Adipocyte (in vitro differentiated cells): ENCODE measurements around the gene CENPM.

Experiments
- DNase-seq: peaks from one replicate; pipeline ENCODE4 v3.0.0-alpha.2; 2015; ENCODE audit warnings: low read depth
- H3K27me3 ChIP-seq: replicated peaks from 2 replicates; pipeline ENCODE4 v1.7.0; 2013; ENCODE audit warnings: mild to moderate bottlenecking, low read length, moderate library complexity; ENCODE audit not compliant: control insufficient read depth, insufficient read depth
- H3K36me3 ChIP-seq: 2 replicates; pipeline ENCODE4 v1.7.0; 2013; ENCODE audit warnings: low read length, mild to moderate bottlenecking, moderate library complexity; ENCODE audit not compliant: control insufficient read depth, insufficient read depth, severe bottlenecking
- H3K4me1 ChIP-seq: 2 replicates; pipeline ENCODE4 v1.7.0; 2013; ENCODE audit warnings: mild to moderate bottlenecking, low read length, moderate library complexity; ENCODE audit not compliant: control insufficient read depth, insufficient read depth
- H3K4me3 ChIP-seq: 2 replicates; pipeline ENCODE4 v1.7.0; 2013; ENCODE audit warnings: mild to moderate bottlenecking, low read length, moderate library complexity
- H3K9ac ChIP-seq: 2 replicates; pipeline ENCODE4 v1.7.0; 2013; ENCODE audit warnings: mild to moderate bottlenecking, low read length, moderate library complexity
- H3K9me3 ChIP-seq: 2 replicates; pipeline ENCODE4 v1.7.0; 2013; ENCODE audit warnings: mild to moderate bottlenecking, low read length, moderate library complexity; ENCODE audit not compliant: control insufficient read depth

Gene CENPM

DNA sequence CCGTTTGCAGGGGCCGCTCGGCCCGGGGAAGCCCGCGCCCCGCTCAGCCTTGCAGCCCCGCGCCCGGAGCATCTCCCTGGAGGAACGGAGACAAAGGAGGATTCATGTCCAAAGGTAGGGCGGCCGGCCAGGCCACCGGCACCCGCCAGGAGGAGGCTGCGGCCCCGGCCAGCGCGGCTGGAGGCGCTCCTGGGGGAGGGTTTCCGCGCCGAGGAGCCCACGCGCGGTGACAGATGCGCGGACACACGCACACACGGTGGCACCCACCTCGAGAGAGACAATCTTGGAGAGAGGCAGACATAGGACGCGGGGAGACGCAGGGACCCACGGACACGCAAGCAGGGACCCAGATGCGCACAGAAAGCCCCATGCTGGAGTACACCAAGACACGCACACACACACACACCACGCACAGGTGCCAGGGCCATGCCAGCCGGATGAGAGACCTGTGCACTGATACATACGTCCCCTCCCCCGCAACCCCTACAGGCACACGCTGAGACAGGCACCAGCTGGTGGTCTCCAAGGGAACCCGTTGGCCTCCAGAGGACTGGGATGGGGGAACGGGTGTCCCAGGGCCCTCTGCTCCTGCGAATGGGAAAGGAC is 30.1 kb upstream of the CENPM start:
- Histone ChIP-seq H3K9ac (no peak overlapping the region), H3K27me3 (peaks cover 64% of the 10 kb centered on the region), H3K9me3 (no peaks in the 10 kb centered on the region), H3K4me3 (no peak overlapping the region), H3K36me3 (no peaks in the 10 kb centered on the region), H3K4me1 (peaks cover 5% of the 10 kb centered on the region)
- DNase-seq, result peak; percentile 19

DNA sequence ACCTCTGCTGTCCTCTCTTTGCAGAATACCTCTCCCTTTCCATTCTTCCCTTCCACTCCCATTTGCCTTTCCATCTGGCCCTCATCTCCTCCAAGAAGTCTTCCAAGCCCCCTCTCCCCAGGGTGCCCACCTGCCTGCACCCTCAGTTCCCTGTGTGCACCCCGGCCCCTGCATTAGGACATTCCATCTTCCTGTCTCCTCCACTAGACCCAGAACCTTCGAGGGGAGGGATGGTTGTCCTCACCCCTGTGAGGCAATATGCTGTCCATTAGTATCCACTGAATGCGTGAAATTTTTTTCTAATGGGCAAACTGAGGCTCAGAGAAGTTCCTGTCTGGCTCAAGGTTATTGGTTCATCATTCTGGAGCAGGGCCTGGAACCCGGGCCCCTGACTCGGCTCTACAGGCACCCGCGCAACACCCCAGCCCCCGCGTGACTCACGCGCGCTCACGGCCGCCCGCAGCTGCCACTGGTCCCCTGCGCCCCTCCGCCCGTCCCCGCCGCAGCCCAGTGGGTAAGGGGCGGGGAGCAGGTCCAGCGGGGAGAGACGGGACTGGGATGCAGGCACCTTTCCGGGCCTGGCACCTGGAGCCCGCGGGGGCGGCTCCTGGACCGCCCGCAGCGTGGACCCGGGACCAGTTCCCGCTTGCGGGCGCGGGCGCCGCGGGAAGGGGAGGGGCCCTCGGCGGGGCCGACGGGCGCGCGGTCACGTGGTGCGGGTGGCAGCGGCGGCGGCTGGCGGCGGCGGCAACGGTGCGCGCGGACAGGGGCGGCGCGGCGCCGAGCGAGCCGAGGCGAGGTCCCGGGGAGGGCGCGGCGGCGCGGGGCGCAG is 29.3 kb upstream of the CENPM start:
- Histone ChIP-seq H3K27me3 (peaks cover 64% of the 10 kb centered on the region), H3K9ac (no peak overlapping the region), H3K36me3 (no peaks in the 10 kb centered on the region), H3K9me3 (no peaks in the 10 kb centered on the region), H3K4me1 (peaks cover 5% of the 10 kb centered on the region), H3K4me3 (peak overlapping the region; percentile 47)
- peak; percentile 67 for DNase-seq

DNA sequence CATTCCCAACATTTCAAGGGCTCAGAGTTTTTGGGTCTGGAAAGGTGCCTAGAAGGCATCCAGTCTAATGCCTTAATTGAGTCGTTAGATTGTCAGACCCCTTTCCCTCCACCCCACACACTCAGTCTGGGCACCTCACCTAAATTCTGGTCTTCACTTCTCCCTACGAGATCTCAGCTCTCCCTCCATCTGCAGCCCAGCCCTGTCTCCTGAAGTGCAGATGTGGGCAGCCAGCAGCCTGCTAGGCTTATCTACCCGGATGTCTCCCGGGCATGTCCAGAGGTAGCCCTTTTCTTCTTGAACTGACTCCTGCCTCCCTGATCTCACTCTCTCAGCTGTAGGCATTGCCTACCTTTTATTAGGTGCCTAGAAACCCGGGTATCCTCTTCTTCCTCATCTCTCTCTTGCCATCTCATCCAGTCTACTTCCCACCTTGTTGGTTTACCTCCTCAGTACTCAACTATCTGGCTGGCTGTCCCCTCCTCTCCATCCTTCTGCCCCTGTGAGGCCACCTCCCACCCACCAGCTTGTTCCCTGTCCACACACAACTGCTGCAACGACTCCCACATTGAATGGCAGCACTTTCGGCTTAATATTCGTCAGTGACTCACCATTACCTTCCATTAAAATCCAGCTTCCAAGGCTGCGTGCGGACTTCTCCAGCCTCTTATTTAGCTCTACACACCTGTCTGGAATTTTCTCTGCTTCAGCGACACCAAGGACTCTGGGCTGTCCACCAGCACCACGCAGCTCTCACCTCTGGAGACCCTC is 28.5 kb upstream of the CENPM start:
- no peaks in the 10 kb centered on the region for H3K36me3 ChIP-seq
- DNase-seq, result no peak
- H3K4me3 ChIP-seq, result no peak overlapping the region
- H3K9ac ChIP-seq, result no peak overlapping the region
- H3K9me3 ChIP-seq, result no peaks in the 10 kb centered on the region
- peaks cover 70% of the 10 kb centered on the region for H3K27me3 ChIP-seq
- H3K4me1 ChIP-seq, result peaks cover 5% of the 10 kb centered on the region

DNA sequence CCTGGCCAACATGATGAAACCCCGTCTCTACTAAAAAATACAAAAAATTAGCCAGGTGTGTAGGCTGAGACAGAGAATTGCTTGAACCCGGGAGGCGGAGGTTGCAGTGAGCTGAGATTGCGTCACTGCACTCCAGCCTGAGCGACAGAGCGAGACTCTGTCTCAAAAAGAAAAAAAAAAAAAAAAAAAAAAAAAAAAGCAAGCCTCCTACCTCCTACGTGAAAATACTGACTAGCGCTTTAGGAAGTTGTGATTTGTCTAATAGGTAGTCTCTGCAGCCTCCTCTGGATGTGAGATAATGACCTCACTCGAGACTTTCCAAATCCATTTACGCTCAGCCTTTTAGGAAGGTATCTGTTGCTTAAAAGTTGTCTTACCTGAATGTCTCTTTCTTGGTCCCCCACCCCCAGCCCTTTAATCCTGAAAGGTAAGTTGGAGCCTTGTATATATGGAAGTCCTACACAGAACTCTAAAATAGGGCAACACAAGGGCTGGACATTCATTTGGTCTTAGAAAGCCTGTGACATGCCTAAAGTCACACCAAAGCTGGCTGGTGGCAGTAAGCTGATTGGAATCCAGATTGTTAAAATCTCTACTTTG is 27.8 kb upstream of the CENPM start:
- no peak overlapping the region for H3K4me3 ChIP-seq
- no peaks in the 10 kb centered on the region for H3K9me3 ChIP-seq
- no peaks in the 10 kb centered on the region for H3K36me3 ChIP-seq
- peaks cover 5% of the 10 kb centered on the region for H3K4me1 ChIP-seq
- no peak overlapping the region for H3K9ac ChIP-seq
- H3K27me3 ChIP-seq, result peaks cover 76% of the 10 kb centered on the region
- DNase-seq, result no peak

DNA sequence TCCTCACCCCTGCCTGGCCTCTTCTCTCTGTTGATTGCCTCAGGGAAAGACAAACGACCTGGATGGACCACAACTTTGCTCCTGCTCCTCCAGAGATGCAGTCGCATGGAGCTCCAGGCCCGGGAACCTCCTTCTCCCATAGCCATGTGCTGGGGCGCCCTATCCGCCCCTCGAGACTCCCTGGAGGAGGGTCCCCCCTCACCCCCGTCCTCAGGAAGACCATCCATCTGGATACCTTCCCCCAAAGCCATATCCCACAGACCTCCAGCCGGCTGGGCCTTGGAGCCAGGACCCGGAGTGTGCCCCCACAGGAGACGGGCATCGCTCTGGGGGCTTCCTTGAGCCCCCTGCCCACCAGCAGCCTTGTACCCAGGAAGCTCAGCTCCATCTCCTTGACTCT is 24.5 kb upstream of the CENPM start:
- H3K4me3 ChIP-seq, result no peak overlapping the region
- peaks cover 58% of the 10 kb centered on the region for H3K27me3 ChIP-seq
- no peaks in the 10 kb centered on the region for H3K36me3 ChIP-seq
- peaks cover 3% of the 10 kb centered on the region for H3K4me1 ChIP-seq
- no peaks in the 10 kb centered on the region for H3K9me3 ChIP-seq
- no peak overlapping the region for H3K9ac ChIP-seq
- DNase-seq, result no peak

DNA sequence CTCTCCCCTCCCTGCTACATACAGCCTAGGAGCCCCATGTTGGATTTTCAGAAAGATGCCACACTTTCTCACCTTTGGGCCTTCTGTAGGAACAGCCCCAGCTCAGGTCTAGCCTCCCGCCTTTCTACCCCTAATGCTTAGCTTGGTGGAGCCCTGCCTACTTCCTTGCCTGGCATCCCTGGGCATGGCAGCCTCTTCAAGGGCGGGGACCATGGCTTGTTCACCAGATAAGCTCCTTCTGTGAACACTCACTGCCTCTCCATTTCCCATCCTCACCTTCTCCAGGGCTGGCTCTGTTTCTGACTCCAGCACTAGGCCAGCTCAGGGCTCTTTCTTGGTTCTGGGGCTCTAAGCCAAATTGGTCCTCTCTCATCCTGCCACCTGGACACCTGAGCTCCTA is 23.6 kb upstream of the CENPM start:
- peaks cover 49% of the 10 kb centered on the region for H3K27me3 ChIP-seq
- H3K4me1 ChIP-seq, result no peaks in the 10 kb centered on the region
- DNase-seq, result no peak
- H3K9ac ChIP-seq, result no peak overlapping the region
- no peaks in the 10 kb centered on the region for H3K9me3 ChIP-seq
- H3K4me3 ChIP-seq, result no peak overlapping the region
- H3K36me3 ChIP-seq, result no peaks in the 10 kb centered on the region

DNA sequence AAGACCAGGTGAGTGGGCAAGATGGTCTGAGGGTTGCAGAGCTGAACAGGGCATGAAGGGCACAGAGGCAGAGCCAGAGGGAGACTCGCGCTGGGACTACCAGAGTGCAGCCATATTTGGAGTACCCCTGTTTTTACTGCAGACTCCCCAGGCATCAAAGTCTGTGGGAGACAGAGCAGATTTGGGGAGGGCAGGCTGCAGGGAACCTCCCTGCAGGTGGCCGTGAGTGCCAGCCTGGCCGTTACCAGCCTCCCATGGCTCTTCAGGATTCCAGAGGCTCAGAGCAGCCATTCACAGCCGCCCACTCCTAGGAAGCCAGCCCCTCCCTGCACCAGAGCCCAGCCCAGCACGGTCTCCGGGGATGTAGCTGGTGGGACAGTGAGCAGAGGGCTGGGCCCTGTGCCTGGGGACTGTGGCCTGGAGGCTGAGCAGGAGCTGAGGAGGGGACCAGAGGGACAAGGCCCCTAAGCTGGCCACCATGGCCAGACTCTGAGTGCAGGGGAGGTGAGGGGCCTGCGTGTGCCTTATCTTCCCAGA is 22.2 kb upstream of the CENPM start, which contains the start of gene SEPTIN3:
Gene SEPTIN3, plus strand, starts transcription at position 334 of the 537 bp plus-strand sequence. CDS start 2,050 bp downstream, outside the sequence.
- DNase-seq, result no peak
- no peak within 1 kb of the TSS for H3K4me3 ChIP-seq
- H3K9me3 ChIP-seq, result no peaks in the 10 kb centered on the region
- peaks cover 39% of the 10 kb centered on the region for H3K27me3 ChIP-seq
- H3K4me1 ChIP-seq, result peaks cover 3% of the 10 kb centered on the region
- no peaks in the 10 kb centered on the region for H3K36me3 ChIP-seq
- no peak within 1 kb of the TSS for H3K9ac ChIP-seq

DNA sequence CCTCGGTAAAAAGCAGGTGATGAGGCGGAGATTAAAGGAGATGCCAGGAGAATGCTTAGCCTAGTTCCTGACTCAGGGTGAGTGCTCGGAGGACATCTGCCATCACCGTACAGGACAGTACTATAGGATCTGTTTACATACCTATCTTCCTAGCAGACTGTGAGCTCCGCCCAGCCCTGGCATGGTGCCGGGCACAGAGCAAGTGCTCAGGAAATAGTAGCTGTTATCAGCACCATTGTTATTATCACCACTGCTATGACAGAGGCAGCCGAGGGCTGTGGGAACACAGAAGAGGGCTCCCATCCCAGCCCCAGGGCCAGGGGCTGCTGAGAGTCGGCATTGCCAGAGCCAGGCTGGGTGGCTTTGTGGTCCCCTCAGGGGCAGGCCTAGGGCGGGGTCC is 21.6 kb upstream of the CENPM start:
- peaks cover 39% of the 10 kb centered on the region for H3K27me3 ChIP-seq
- no peak overlapping the region for H3K4me3 ChIP-seq
- peaks cover 9% of the 10 kb centered on the region for H3K4me1 ChIP-seq
- H3K9ac ChIP-seq, result no peak overlapping the region
- H3K9me3 ChIP-seq, result no peaks in the 10 kb centered on the region
- no peak for DNase-seq
- no peaks in the 10 kb centered on the region for H3K36me3 ChIP-seq

DNA sequence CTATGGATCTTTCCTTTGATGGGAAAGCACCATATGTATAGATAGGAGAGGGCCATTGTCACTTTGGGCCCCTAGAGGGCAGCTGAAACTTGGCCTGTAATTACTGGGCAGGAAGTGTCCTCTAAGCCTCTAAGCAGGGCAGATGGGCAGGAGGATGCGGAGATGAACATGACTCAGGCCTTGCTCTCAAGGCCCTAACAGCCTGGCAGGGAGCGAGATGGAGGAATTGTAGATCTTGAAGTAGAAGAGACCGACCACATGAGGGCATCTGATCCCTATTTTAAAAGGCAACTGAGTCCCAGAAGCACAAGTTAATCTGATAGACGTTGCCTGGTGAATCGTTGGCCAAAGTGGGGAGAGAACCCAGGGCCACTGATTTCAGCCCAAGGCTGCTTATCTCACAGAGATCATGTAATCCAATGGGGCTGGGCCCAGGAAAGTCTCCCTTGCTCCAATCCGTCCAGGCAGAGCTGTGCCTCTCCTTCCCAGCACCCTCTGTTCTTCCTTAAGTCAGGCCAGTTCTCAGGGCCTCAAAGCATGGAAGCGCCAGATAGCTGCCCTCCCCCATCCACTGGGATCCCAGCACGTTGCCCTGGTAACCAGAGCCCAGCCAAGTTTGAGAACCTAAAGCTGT is 19.8 kb upstream of the CENPM start:
- Histone ChIP-seq H3K9ac (peak overlapping the region; percentile 37), H3K4me1 (peaks cover 9% of the 10 kb centered on the region), H3K27me3 (peaks cover 25% of the 10 kb centered on the region), H3K9me3 (no peaks in the 10 kb centered on the region), H3K4me3 (no peak overlapping the region), H3K36me3 (no peaks in the 10 kb centered on the region)
- DNase-seq, result peak; percentile 91

DNA sequence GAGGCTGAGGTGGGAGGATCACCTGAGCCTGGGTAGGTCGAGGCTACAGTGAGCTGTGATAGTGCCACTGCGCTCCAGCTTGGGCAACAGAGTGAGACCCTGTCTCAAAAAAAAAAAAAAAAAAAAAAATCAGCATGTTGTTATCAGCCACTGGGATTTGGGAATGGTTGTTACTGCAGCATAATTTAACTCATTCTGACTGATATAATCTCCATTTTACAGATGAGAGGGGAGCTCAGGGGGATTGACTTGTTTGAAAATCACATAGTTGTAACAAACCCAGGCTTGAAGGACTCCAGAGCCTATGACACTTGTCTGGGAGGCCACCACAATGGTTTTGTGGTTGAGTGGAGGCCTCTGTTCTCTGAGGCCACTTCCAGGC is 19.3 kb upstream of the CENPM start:
- Histone ChIP-seq H3K9me3 (no peaks in the 10 kb centered on the region), H3K9ac (no peak overlapping the region), H3K27me3 (peaks cover 20% of the 10 kb centered on the region), H3K4me1 (peaks cover 9% of the 10 kb centered on the region), H3K4me3 (no peak overlapping the region), H3K36me3 (no peaks in the 10 kb centered on the region)
- no peak for DNase-seq
